Activated CD4-positive, alpha-beta T cell treated with anti-CD3 and anti-CD28 coated beads, Interleukin-2, amount 10 ng/mL, durations not matched to agents 7 days and 5 days (primary cell): ENCODE measurements around the gene ANKRD29. TPM values are rescaled to one million over a fixed set of nuclear protein-coding genes. Genes with fewer than 3 reads are reported as not detected.
"Not testable (repeated sequence)": the region's sequence is repeated elsewhere in the genome, so short reads cannot be mapped to it uniquely, and the experiment has no call there.

Experiments
- CTCF ChIA-PET: fragments of 350-600 bp; sonication (Branson Sonifier 250); formaldehyde crosslinking; loops from one replicate; lab custom pipeline; 2021; ENCODE audit warnings: antibody characterized with exemption; lab: Charles Lee
- POLR2A ChIA-PET: fragments of 350-600 bp; sonication (Branson Sonifier 250); formaldehyde crosslinking; loops from one replicate; lab custom pipeline; 2021; ENCODE audit warnings: antibody characterized with exemption; lab: Charles Lee
- DNase-seq: peaks from one replicate; pipeline ENCODE4 v3.0.0-alpha.2; 2020
- H3K27ac Mint-ChIP-seq: one replicate; pipeline ENCODE4 v1.8.0; 2021; ENCODE audit warnings: mild to moderate bottlenecking, moderate library complexity, mixed read lengths
- H3K27me3 Mint-ChIP-seq: one replicate; pipeline ENCODE4 v1.8.0; 2021; ENCODE audit warnings: mixed read lengths
- H3K36me3 Mint-ChIP-seq: one replicate; pipeline ENCODE4 v1.8.0; 2021; ENCODE audit warnings: low read depth, mixed read lengths
- H3K4me1 Mint-ChIP-seq: one replicate; pipeline ENCODE4 v1.8.0; 2021; ENCODE audit warnings: mixed read lengths
- H3K4me3 Mint-ChIP-seq: one replicate; pipeline ENCODE4 v1.8.0; 2021; ENCODE audit warnings: mild to moderate bottlenecking, moderate library complexity, mixed read lengths
- H3K9me3 Mint-ChIP-seq: one replicate; pipeline ENCODE4 v1.8.0; 2021; ENCODE audit warnings: mixed read lengths
- total RNA-seq, 2 experiments: library from RNA; stranded (reverse); gene quantifications; one replicate each; pipeline ENCODE4 v1.2.3, GENCODE V29; 2021

Gene ANKRD29
- total RNA-seq, 2 experiments from 2014 or later = 0.25 TPM; not detected in 1

GRCh38 chr18:23650968-23651927, 11.5 kb downstream of the ANKRD29 start:
- no peaks in the 10 kb centered on the region for H3K9me3 Mint-ChIP-seq
- no peak overlapping the region for H3K27ac Mint-ChIP-seq
- no peaks in the 10 kb centered on the region for H3K36me3 Mint-ChIP-seq
- no peak for DNase-seq
- peaks cover 16% of the 10 kb centered on the region for H3K27me3 Mint-ChIP-seq
- ChIA-PET CTCF (interaction anchor here (0.7 to 1.7 kb wide), 2 partner anchors 7 to 9 kb away, joined by 3 to 7 read pairs; no protein-coding TSS in a partner anchor), POLR2A (no interaction called here)
- no peaks in the 10 kb centered on the region for H3K4me1 Mint-ChIP-seq
- H3K4me3 Mint-ChIP-seq = no peak overlapping the region

DNA sequence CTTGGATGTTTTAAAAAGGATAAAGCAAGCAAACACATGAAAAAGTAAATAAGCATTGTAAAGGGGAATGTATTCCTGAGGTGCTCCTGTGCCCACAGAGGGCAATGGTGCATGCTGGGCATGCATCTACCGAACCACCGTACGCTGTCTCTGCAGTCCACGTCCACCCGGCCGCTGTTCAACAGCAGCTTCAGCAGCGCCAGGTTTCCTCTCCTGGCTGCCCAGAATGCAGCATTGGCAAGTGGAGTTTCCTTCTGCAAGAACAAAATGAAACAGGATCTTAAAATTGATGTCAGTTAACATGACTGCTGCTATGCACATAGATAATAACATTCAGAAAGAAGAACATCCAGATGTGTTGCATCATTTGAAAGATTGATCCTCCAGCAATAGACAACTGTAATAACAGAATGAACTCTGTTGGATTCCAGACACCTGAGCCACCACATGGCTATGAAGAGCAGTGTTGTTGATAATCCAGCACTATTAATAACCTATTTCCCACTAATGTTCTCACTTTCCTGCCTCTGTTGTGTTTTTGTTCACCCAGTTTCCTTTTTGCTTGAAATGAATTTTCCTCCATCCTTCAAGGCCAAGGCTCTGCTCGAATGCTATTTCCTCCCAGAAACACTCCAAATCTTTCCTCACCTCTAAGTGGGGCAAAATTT, 13.6 kb downstream of the ANKRD29 start:
- Mint-ChIP-seq H3K4me1 (no peaks in the 10 kb centered on the region), H3K36me3 (no peaks in the 10 kb centered on the region), H3K27me3 (peaks cover 20% of the 10 kb centered on the region), H3K4me3 (no peak overlapping the region), H3K27ac (no peak overlapping the region), H3K9me3 (no peaks in the 10 kb centered on the region)
- DNase-seq = no peak
- POLR2A ChIA-PET = no interaction called here
- CTCF ChIA-PET = no interaction called here

DNA sequence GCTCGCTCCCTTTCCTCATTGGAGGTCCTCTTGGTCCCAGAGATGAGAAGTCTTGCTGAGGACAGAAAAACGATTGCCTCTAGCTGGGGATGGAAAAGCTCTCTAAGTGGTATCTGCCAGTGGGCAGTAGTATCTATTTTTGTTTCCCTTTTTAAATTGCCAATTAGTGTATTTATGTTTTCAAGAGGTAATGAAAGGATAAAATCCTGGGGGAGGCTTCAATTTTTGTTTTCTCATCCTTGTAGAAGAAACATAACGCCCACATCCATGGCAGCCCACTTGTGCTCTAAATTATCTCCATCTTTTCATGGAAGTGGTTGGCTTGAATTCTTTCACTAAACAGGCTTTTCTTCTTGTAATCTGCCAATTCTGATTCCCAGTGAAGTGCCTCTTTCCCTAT, 14.3 kb downstream of the ANKRD29 start:
- Mint-ChIP-seq H3K4me1 (no peaks in the 10 kb centered on the region), H3K27ac (no peak overlapping the region), H3K9me3 (no peaks in the 10 kb centered on the region), H3K4me3 (no peak overlapping the region), H3K27me3 (peaks cover 20% of the 10 kb centered on the region), H3K36me3 (no peaks in the 10 kb centered on the region)
- DNase-seq = no peak
- CTCF ChIA-PET = no interaction called here
- POLR2A ChIA-PET = no interaction called here

GRCh38 chr18:23646282-23646681, 16.4 kb downstream of the ANKRD29 start:
- ChIA-PET CTCF (interaction anchor here (0.7 to 1.0 kb wide), 2 partner anchors 8 to 33 kb away, joined by 3 read pairs; no protein-coding TSS in a partner anchor), POLR2A (no interaction called here)
- H3K4me1 Mint-ChIP-seq = no peaks in the 10 kb centered on the region
- no peak for DNase-seq
- H3K9me3 Mint-ChIP-seq = peaks cover 6% of the 10 kb centered on the region
- no peak overlapping the region for H3K27ac Mint-ChIP-seq
- peaks cover 20% of the 10 kb centered on the region for H3K27me3 Mint-ChIP-seq
- no peak overlapping the region for H3K4me3 Mint-ChIP-seq
- no peaks in the 10 kb centered on the region for H3K36me3 Mint-ChIP-seq

GRCh38 chr18:23645568-23646175, 17.0 kb downstream of the ANKRD29 start:
- DNase-seq = no peak
- POLR2A ChIA-PET = no interaction called here
- Mint-ChIP-seq H3K36me3 (no peaks in the 10 kb centered on the region), H3K27ac (no peak overlapping the region), H3K9me3 (peaks cover 6% of the 10 kb centered on the region), H3K27me3 (peaks cover 20% of the 10 kb centered on the region), H3K4me1 (no peaks in the 10 kb centered on the region), H3K4me3 (no peak overlapping the region)
- CTCF ChIA-PET = no interaction called here

DNA sequence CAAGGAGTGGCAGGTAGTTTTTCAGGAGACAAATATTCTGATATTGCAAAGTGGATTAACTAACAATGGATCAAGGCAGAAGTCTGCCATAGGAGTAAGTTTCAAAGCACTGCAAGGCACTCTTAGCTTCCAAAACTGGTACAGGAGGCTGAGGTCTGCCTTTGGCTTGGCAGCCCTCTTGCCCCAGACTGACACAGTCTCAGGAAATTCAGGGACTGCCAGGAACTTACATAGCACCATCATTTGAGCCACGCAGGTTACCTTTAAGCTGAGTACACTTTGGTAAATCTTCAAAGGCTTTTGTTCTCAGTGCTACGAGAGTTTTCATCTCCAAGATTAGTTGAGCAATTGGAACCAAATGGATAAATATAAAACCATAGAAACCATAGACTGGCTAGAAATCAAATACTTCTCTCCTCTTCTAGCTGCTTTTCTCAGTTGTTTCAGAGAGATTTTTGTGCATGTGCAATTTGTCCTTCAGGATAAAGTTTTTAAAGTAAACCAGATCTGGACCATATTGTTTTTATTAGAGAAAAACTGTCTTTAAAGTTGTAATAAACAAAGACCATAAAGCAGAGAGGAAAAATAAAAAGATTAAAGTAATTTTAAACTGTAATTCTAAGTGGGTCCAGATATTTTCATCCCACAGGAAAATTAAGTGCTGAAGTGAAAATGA, 18.8 kb downstream of the ANKRD29 start:
- no peak overlapping the region for H3K4me3 Mint-ChIP-seq
- CTCF ChIA-PET = interaction anchor here (0.9 to 1.0 kb wide), 2 partner anchors 18 to 22 kb away, joined by 3 read pairs; no protein-coding TSS in a partner anchor
- peaks cover 15% of the 10 kb centered on the region for H3K27me3 Mint-ChIP-seq
- DNase-seq = no peak
- H3K36me3 Mint-ChIP-seq = no peaks in the 10 kb centered on the region
- POLR2A ChIA-PET = no interaction called here
- H3K4me1 Mint-ChIP-seq = no peaks in the 10 kb centered on the region
- H3K27ac Mint-ChIP-seq = no peak overlapping the region
- H3K9me3 Mint-ChIP-seq = peaks cover 6% of the 10 kb centered on the region

DNA sequence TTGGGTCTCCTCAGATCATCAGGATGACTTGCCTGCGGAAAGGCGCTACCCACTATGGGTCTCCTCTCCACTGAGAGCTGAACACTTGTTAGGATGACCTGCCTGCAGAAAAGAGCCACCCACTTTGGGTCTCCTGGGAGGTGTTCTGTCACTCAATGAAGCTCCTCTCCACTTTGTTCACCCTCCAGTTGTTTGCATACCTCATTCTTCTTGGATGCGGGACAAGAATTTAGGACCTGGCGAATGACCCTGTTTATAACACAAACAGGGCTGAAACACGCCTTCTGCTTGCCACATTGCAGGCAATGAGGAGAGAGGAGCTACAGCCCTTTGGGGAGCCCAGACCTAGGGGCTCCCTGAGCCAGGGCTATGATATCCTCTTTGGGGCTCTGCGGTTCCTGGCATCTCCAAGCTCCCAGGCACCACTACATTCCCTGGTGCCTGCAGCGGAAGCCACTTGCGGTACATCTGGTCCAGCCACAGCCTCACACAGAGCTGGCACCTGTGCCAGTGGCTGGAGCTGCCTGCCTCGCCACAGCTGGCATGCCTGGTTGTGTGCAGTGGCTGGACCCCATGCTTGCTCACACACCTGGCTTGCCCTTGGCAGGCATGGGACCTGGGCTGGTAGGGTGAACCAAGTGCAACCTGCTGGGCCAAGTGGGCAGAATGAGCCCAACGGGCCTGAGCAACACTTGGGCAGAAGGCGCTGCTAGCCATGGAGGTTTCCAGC, 20.6 kb downstream of the ANKRD29 start:
- Mint-ChIP-seq H3K27me3 (peaks cover 17% of the 10 kb centered on the region), H3K27ac (no peak overlapping the region), H3K4me3 (no peak overlapping the region), H3K4me1 (no peaks in the 10 kb centered on the region), H3K36me3 (no peaks in the 10 kb centered on the region), H3K9me3 (peaks cover 6% of the 10 kb centered on the region)
- POLR2A ChIA-PET = no interaction called here
- no peak for DNase-seq
- CTCF ChIA-PET = interaction anchor here (1.8 to 2.3 kb wide), 2 partner anchors 8 to 14 kb away, joined by 6 to 7 read pairs; no protein-coding TSS in a partner anchor

- peaks cover 6% of the 10 kb centered on the region for H3K9me3 Mint-ChIP-seq
- peaks cover 14% of the 10 kb centered on the region for H3K27me3 Mint-ChIP-seq
- H3K27ac Mint-ChIP-seq = no peak overlapping the region
- no peaks in the 10 kb centered on the region for H3K36me3 Mint-ChIP-seq
- ChIA-PET CTCF (interaction anchor here (1.2 to 2.3 kb wide), 3 partner anchors 9 to 15 kb away, joined by 5 to 7 read pairs (median 6); no protein-coding TSS in a partner anchor), POLR2A (no interaction called here)
- H3K4me1 Mint-ChIP-seq = no peaks in the 10 kb centered on the region
- DNase-seq = no peak
- no peak overlapping the region for H3K4me3 Mint-ChIP-seq
Measured at GRCh38 chr18:23641143-23641720, 21.5 kb downstream of the ANKRD29 start.

DNA sequence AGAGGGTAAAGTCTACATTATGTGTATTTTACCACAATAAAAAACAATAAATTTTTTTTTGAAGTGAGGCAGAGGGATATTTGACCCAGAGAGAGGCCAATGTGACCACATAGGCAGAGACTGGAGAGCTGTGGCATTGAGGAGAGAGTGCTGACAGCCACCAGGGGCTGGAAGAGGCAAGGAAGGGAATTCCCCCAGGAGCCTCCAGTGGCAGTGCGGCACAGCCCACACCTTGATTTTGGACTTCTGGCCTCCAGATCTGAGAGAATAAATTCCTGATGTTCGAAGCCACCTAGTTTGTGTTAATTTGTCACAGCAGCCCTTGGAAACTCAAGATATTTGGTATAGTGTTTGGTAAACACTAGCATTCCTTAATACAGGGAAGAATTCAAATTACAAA, 22.7 kb downstream of the ANKRD29 start:
- H3K4me1 Mint-ChIP-seq = peaks cover 6% of the 10 kb centered on the region
- peaks cover 6% of the 10 kb centered on the region for H3K9me3 Mint-ChIP-seq
- ChIA-PET POLR2A (no interaction called here), CTCF (interaction anchor here (0.7 kb wide), 1 partner anchor 14 kb away, joined by 3 read pairs; no protein-coding TSS in a partner anchor)
- H3K36me3 Mint-ChIP-seq = no peaks in the 10 kb centered on the region
- no peak overlapping the region for H3K27ac Mint-ChIP-seq
- no peak overlapping the region for H3K4me3 Mint-ChIP-seq
- no peak for DNase-seq
- H3K27me3 Mint-ChIP-seq = peaks cover 16% of the 10 kb centered on the region

DNA sequence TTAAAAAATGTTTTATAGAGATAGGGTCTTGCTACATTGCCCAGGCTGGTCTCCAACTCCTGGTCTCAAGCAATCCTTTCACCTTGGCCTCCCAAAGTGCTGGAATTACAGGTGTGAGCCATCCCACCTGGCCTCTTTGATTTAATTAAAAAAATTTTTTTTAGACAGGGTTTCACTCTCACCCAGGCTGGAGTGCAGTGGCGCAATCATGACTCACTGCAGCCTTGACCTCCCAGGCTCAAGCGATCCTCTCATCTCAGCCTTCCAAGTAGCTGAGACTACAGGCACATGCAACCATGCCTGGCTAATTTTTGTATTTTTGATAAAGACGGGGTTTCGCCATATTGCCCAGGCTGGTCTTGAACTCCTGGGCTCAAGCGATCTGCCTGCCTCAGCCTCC, 26.3 kb downstream of the ANKRD29 start:
- H3K36me3 Mint-ChIP-seq, DNase-seq, H3K9me3 Mint-ChIP-seq, H3K27ac Mint-ChIP-seq, CTCF ChIA-PET, POLR2A ChIA-PET, H3K4me3 Mint-ChIP-seq: not testable (repeated sequence)
- Mint-ChIP-seq H3K27me3 (peaks cover 21% of the 10 kb centered on the region), H3K4me1 (peaks cover 15% of the 10 kb centered on the region)

DNA sequence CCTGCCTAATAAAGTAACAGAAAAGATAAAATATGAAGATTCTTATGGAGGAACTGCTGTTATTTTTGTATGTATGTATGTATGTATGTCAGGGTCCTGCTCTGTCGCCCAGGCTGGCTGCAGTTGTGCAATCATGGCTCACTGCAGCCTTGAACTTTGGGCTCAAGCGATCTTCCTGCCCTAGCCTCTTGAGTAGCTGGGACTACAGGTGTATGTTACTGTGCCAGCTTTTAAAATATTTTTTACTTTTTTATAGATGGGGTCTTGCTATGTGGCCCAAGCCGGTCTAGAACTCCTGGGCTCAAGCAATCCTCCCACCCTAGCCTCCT, 26.7 kb downstream of the ANKRD29 start:
- DNase-seq = no peak
- Mint-ChIP-seq H3K27ac (no peak overlapping the region), H3K27me3 (peaks cover 23% of the 10 kb centered on the region), H3K4me3 (no peak overlapping the region), H3K4me1 (peaks cover 15% of the 10 kb centered on the region), H3K9me3 (no peaks in the 10 kb centered on the region), H3K36me3 (no peaks in the 10 kb centered on the region)
- ChIA-PET POLR2A (no interaction called here), CTCF (no interaction called here)
